ENCODE results near the gene LCAT. TPM values are rescaled to one million over a fixed set of nuclear protein-coding genes. Genes with fewer than 3 reads are reported as not detected.

Gene LCAT
- total and polyA plus RNA-seq, 9 of the 15 experiments (the other 6 are each of a cell fraction or from before 2014, with no cell fraction given), result 0.46 to 21.0 (median 5.0) TPM

GRCh38 chr16:67993207-67994039, 49.5 kb upstream of the LCAT start (continued):
- no peak for TF ChIP-seq ARID3B (CRISPR knock-in tag; IDR thresholded peaks at IDR 0.05; ENCODE audit: borderline replicate concordance)
- TF ChIP-seq KLF10 (CRISPR knock-in tag; IDR thresholded peaks at IDR 0.05), result no peak
- TF ChIP-seq YBX1 (IDR thresholded peaks at IDR 0.05), result no peak
- no peak; the same call in 1 of the 2 replicates for TF ChIP-seq PHB (CRISPR knock-in tag; IDR thresholded peaks at IDR 0.05)
- peak; percentile 88 for TF ChIP-seq MYC (IDR thresholded peaks at IDR 0.05; ENCODE audit: low read depth, low read length)
- peak; percentile 76; the same call in 1 of the 2 replicates for TF ChIP-seq MYC (CRISPR knock-in tag; IDR thresholded peaks at IDR 0.05; ENCODE audit: borderline replicate concordance, low read depth)
- no peak for TF ChIP-seq FOXK1 (CRISPR knock-in tag; IDR thresholded peaks at IDR 0.05; ENCODE audit: borderline replicate concordance)
- no peak for TF ChIP-seq SIN3A (IDR thresholded peaks at IDR 0.05; ENCODE audit: borderline replicate concordance in 2 of 2, control insufficient read depth in 1 of 2, low read depth in 2 of 2, low read length in 2 of 2)
- TF ChIP-seq CREB3L1 (IDR thresholded peaks at IDR 0.05; ENCODE audit: borderline replicate concordance, low read depth), result peak; percentile 98
- no peak for TF ChIP-seq STAT5B (CRISPR knock-in tag; IDR thresholded peaks at IDR 0.05)
- TF ChIP-seq E4F1 (CRISPR knock-in tag; IDR thresholded peaks at IDR 0.05; ENCODE audit: borderline replicate concordance), result no peak
- TF ChIP-seq ILK (tag; IDR thresholded peaks at IDR 0.05; ENCODE audit: borderline replicate concordance, low read depth), result no peak
- peak; percentile 93 for TF ChIP-seq SMAD4 (CRISPR knock-in tag; conservative IDR thresholded peaks at IDR 0.05)
- TF ChIP-seq NFYB (IDR thresholded peaks at IDR 0.05; ENCODE audit: extremely low read depth, insufficient read length), result no peak
- no peak for TF ChIP-seq ZNF449 (CRISPR knock-in tag; IDR thresholded peaks at IDR 0.05)
- TF ChIP-seq ZNF239 (CRISPR knock-in tag; IDR thresholded peaks at IDR 0.05), result peak; percentile 37; the same call in 1 of the 2 replicates
